Measurements from ENCODE around the gene IPO11. TPM values are rescaled to one million over a fixed set of nuclear protein-coding genes. Genes with fewer than 3 reads are reported as not detected.
A peak's percentile ranks its signal among the peaks of the same experiment; 100 is the strongest.
"Not testable (repeated sequence)": the region's sequence is repeated elsewhere in the genome, so short reads cannot be mapped to it uniquely, and the experiment has no call there.

The IPO11 gene
- total RNA-seq, 1 donor from 2014 or later, result 131 TPM

- no peak for DNase-seq
Measured at GRCh38 chr5:62649476-62650113, 237.0 kb downstream of the IPO11 start.

- no peak for DNase-seq
Measured at GRCh38 chr5:62650197-62650596, 237.6 kb downstream of the IPO11 start.

- no peak for DNase-seq
Measured at GRCh38 chr5:62652225-62652624, 239.7 kb downstream of the IPO11 start.

- peak; percentile 56 for DNase-seq
Measured at GRCh38 chr5:62653001-62653863, 240.7 kb downstream of the IPO11 start.

- DNase-seq, result no peak
Measured at GRCh38 chr5:62653864-62654575, 241.5 kb downstream of the IPO11 start.

- DNase-seq, result not testable (repeated sequence)
Measured at GRCh38 chr5:62657772-62658171, 245.2 kb downstream of the IPO11 start.

GRCh38 chr5:62661126-62661525, 248.6 kb downstream of the IPO11 start:
- no peak for DNase-seq

- no peak for DNase-seq
Measured at GRCh38 chr5:62662521-62662920, 250.0 kb downstream of the IPO11 start.

GRCh38 chr5:62671479-62671878, 258.9 kb downstream of the IPO11 start:
- no peak for DNase-seq

- not testable (repeated sequence) for DNase-seq
Measured at GRCh38 chr5:62676596-62676995, 264.0 kb downstream of the IPO11 start.

Other genes with a start within 250 kb of the IPO11 start
- 105 and 158 TPM in 2 replicates for gene KIF2A, start 106.6 kb upstream of the IPO11 start, total RNA-seq
- gene DIMT1, start 8.9 kb upstream of the IPO11 start, total RNA-seq, result 51.4 and 83.0 TPM in 2 replicates
- 48.4 and 60.8 TPM in 2 replicates for gene LRRC70, start 166.1 kb downstream of the IPO11 start, total RNA-seq